ENCODE measurements around the gene C1orf74.

C1orf74 gene

GRCh38 chr1:209759829-209760359 is 24.5 kb downstream of the C1orf74 start:
- ATAC-seq, result no peak
- TF ChIP-seq BACH2 (CRISPR knock-in tag; IDR thresholded peaks at IDR 0.05; ENCODE audit: borderline replicate concordance) (no peak), TSHZ2 (CRISPR knock-in tag; IDR thresholded peaks at IDR 0.05) (no peak), GLIS3 (CRISPR knock-in tag; IDR thresholded peaks at IDR 0.05) (no peak), ZC3H10 (CRISPR knock-in tag; IDR thresholded peaks at IDR 0.05) (no peak), TCF4 (CRISPR knock-in tag; IDR thresholded peaks at IDR 0.05; ENCODE audit: borderline replicate concordance) (no peak), ZNF70 (CRISPR knock-in tag; IDR thresholded peaks at IDR 0.05) (no peak), ZNF8 (CRISPR knock-in tag; IDR thresholded peaks at IDR 0.05) (no peak), TOX (CRISPR knock-in tag; IDR thresholded peaks at IDR 0.05; ENCODE audit: borderline replicate concordance) (no peak), ZNF565 (CRISPR knock-in tag; conservative IDR thresholded peaks at IDR 0.05; ENCODE audit: low read depth) (no peak), OSR1 (CRISPR knock-in tag; IDR thresholded peaks at IDR 0.05) (no peak), CSDC2 (CRISPR knock-in tag; IDR thresholded peaks at IDR 0.05) (no peak), CREB5 (CRISPR knock-in tag; IDR thresholded peaks at IDR 0.05; ENCODE audit: low read depth) (no peak), ISL1 (CRISPR knock-in tag; IDR thresholded peaks at IDR 0.05) (no peak)
- TF ChIP-seq, protein P1, sequence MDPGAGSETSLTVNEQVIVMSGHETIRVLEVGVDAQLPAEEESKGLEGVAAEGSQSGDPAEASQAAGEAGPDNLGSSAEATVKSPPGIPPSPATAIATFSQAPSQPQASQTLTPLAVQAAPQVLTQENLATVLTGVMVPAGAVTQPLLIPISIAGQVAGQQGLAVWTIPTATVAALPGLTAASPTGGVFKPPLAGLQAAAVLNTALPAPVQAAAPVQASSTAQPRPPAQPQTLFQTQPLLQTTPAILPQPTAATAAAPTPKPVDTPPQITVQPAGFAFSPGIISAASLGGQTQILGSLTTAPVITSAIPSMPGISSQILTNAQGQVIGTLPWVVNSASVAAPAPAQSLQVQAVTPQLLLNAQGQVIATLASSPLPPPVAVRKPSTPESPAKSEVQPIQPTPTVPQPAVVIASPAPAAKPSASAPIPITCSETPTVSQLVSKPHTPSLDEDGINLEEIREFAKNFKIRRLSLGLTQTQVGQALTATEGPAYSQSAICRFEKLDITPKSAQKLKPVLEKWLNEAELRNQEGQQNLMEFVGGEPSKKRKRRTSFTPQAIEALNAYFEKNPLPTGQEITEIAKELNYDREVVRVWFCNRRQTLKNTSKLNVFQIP (CRISPR knock-in tag; IDR thresholded peaks at IDR 0.05; ENCODE audit: borderline replicate concordance, low read depth), result no peak

GRCh38 chr1:209758400-209758799 is 26.0 kb downstream of the C1orf74 start:
- TF ChIP-seq ZFP30 (CRISPR knock-in tag; IDR thresholded peaks at IDR 0.05) (no peak), TSHZ2 (CRISPR knock-in tag; IDR thresholded peaks at IDR 0.05) (no peak), CREB5 (CRISPR knock-in tag; IDR thresholded peaks at IDR 0.05; ENCODE audit: low read depth) (no peak), CSDC2 (CRISPR knock-in tag; IDR thresholded peaks at IDR 0.05) (no peak)
- ATAC-seq, result no peak

- ATAC-seq, result no peak; the same call in 1 of the 3 replicates
- no peak for TF ChIP-seq RARB (CRISPR knock-in tag; IDR thresholded peaks at IDR 0.05)
- no peak for TF ChIP-seq PPARA (CRISPR knock-in tag; IDR thresholded peaks at IDR 0.05; ENCODE audit: borderline replicate concordance)
- TF ChIP-seq ZNF8 (CRISPR knock-in tag; IDR thresholded peaks at IDR 0.05), result no peak
- TF ChIP-seq ZFP30 (CRISPR knock-in tag; IDR thresholded peaks at IDR 0.05), result no peak
- no peak for TF ChIP-seq TOX (CRISPR knock-in tag; IDR thresholded peaks at IDR 0.05; ENCODE audit: borderline replicate concordance)
- no peak for TF ChIP-seq GLIS3 (CRISPR knock-in tag; IDR thresholded peaks at IDR 0.05)
- no peak for TF ChIP-seq CREB5 (CRISPR knock-in tag; IDR thresholded peaks at IDR 0.05; ENCODE audit: low read depth)
- TF ChIP-seq ZNF565 (CRISPR knock-in tag; conservative IDR thresholded peaks at IDR 0.05; ENCODE audit: low read depth), result no peak
- TF ChIP-seq ISL1 (CRISPR knock-in tag; IDR thresholded peaks at IDR 0.05), result no peak
- no peak for TF ChIP-seq CSDC2 (CRISPR knock-in tag; IDR thresholded peaks at IDR 0.05)
- TF ChIP-seq, protein P1 (CRISPR knock-in tag; IDR thresholded peaks at IDR 0.05; ENCODE audit: borderline replicate concordance, low read depth), result no peak
- TF ChIP-seq ESRRG (CRISPR knock-in tag; IDR thresholded peaks at IDR 0.05), result no peak
- TF ChIP-seq, protein P2, sequence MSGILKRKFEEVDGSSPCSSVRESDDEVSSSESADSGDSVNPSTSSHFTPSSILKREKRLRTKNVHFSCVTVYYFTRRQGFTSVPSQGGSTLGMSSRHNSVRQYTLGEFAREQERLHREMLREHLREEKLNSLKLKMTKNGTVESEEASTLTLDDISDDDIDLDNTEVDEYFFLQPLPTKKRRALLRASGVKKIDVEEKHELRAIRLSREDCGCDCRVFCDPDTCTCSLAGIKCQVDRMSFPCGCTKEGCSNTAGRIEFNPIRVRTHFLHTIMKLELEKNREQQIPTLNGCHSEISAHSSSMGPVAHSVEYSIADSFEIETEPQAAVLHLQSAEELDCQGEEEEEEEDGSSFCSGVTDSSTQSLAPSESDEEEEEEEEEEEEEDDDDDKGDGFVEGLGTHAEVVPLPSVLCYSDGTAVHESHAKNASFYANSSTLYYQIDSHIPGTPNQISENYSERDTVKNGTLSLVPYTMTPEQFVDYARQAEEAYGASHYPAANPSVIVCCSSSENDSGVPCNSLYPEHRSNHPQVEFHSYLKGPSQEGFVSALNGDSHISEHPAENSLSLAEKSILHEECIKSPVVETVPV (CRISPR knock-in tag; IDR thresholded peaks at IDR 0.05), result no peak
- no peak for TF ChIP-seq BACH2 (CRISPR knock-in tag; IDR thresholded peaks at IDR 0.05; ENCODE audit: borderline replicate concordance)
- TF ChIP-seq SNAI2 (CRISPR knock-in tag; IDR thresholded peaks at IDR 0.05), result no peak
- no peak for TF ChIP-seq TCF4 (CRISPR knock-in tag; IDR thresholded peaks at IDR 0.05; ENCODE audit: borderline replicate concordance)
Measured at GRCh38 chr1:209756615-209757445, 27.5 kb downstream of the C1orf74 start.

Measured in SK-N-SH treated with all-trans-retinoic acid at 6 μM for 48 hours (cell line).